ENCODE data around the gene PCBP1. TPM values are rescaled to one million over a fixed set of nuclear protein-coding genes. Genes with fewer than 3 reads are reported as not detected.

Gene PCBP1
- total RNA-seq, 1 donor from 2014 or later = 73.6 TPM

DNA sequence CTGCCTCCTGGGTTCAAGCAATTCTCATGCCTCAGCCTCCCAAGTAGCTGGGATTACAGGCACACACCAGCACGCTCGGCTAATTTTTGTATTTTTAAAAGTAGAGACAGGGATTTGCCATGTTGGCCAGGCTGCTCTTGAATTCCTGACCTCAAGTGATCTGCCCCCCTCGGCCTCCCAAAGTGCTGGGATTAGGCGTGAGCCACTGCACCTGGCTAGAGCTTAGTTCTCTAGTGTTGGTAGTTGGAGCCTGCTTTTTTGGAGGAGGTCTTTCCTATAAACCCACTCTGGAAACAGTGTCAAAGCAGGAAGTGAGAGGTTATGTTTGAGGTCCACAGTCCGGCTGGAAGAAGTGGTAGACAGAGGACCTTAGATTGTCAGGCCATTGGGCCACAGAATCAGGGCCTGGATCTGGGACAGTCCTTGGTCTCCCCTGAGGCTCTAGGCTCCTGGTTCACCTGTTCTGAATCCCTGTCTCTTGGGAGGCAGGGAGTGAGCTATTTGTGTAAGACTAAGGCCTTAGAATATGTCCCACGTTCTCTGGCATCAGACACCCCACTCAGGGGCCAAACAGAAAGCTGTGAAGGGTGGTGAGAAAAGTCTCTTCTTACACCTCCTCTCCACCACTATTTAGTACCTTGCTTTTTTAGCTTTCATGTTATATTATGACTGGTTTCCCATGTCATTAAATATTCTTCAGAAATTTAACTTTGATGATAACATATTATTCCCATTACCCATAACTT lies 34.5 kb downstream of the PCBP1 start:
- no peak overlapping the region for H3K4me3 ChIP-seq (ENCODE audit: low read depth, low read length)
- TF ChIP-seq, protein P1, sequence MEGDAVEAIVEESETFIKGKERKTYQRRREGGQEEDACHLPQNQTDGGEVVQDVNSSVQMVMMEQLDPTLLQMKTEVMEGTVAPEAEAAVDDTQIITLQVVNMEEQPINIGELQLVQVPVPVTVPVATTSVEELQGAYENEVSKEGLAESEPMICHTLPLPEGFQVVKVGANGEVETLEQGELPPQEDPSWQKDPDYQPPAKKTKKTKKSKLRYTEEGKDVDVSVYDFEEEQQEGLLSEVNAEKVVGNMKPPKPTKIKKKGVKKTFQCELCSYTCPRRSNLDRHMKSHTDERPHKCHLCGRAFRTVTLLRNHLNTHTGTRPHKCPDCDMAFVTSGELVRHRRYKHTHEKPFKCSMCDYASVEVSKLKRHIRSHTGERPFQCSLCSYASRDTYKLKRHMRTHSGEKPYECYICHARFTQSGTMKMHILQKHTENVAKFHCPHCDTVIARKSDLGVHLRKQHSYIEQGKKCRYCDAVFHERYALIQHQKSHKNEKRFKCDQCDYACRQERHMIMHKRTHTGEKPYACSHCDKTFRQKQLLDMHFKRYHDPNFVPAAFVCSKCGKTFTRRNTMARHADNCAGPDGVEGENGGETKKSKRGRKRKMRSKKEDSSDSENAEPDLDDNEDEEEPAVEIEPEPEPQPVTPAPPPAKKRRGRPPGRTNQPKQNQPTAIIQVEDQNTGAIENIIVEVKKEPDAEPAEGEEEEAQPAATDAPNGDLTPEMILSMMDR (conservative IDR thresholded peaks at IDR 0.05; ENCODE audit: low read depth, low read length) = no peak
- DNase-seq (ENCODE audit: low read depth) = no peak

GRCh38 chr2:70122470-70122869 lies 35.2 kb downstream of the PCBP1 start:
- no peak for DNase-seq (ENCODE audit: low read depth)
- TF ChIP-seq, protein P1 (conservative IDR thresholded peaks at IDR 0.05; ENCODE audit: low read depth, low read length) = no peak
- H3K4me3 ChIP-seq (ENCODE audit: low read depth, low read length) = no peak overlapping the region

DNA sequence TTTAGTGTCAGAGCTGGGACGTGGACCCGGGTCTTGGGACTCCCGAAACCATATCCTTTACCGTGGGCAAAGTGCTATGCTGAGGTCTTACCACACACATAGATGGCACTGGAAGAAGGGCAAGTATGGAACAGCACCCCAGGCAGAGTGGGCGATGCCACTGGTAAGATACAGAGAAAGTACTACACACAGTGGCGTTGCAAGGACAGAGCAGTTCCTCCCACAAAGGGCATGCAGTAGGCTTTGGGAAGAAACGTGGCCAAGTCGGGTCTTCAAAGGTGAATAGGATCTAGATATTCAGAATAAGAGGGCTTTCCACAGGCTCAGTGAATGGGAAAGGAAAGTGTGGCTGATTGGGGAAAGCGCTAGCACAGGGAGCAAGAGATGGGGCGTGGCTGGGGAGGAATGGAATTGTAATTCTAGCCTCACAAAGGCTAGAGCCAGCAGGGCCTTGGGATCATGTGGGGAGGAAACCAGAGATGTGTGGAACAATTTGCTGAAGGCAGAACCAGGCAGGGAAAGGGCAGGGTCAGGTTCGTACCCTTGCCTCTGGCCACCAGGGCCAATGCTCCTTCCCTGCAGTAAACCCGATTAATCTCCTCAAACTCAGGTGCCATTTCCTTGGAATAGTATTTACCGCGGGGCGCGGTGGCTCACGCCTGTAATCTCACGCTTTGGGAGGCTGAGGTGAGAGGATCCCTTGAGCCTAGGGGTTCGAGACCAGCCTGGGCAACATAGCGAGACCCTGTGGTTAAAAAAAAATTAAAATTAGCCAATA lies 36.0 kb downstream of the PCBP1 start:
- no peak for DNase-seq (ENCODE audit: low read depth)
- TF ChIP-seq, protein P1 (conservative IDR thresholded peaks at IDR 0.05; ENCODE audit: low read depth, low read length) = no peak
- H3K4me3 ChIP-seq (ENCODE audit: low read depth, low read length) = no peak overlapping the region

GRCh38 chr2:70123829-70124116 lies 36.5 kb downstream of the PCBP1 start:
- peak overlapping the region; percentile 50 for H3K4me3 ChIP-seq (ENCODE audit: low read depth, low read length)
- DNase-seq (ENCODE audit: low read depth) = no peak
- TF ChIP-seq, protein P1 (conservative IDR thresholded peaks at IDR 0.05; ENCODE audit: low read depth, low read length) = no peak

GRCh38 chr2:70124983-70125480 lies 37.8 kb downstream of the PCBP1 start:
- TF ChIP-seq, protein P1 (conservative IDR thresholded peaks at IDR 0.05; ENCODE audit: low read depth, low read length) = no peak
- DNase-seq (ENCODE audit: low read depth) = no peak
- H3K4me3 ChIP-seq (ENCODE audit: low read depth, low read length) = peak overlapping the region; percentile 50

- H3K4me3 ChIP-seq (ENCODE audit: low read depth, low read length) = peak overlapping the region; percentile 50
- DNase-seq (ENCODE audit: low read depth) = no peak
- TF ChIP-seq, protein P1 (conservative IDR thresholded peaks at IDR 0.05; ENCODE audit: low read depth, low read length) = no peak
Measured at GRCh38 chr2:70125498-70125898, 38.2 kb downstream of the PCBP1 start.

Measured in epithelial cell of proximal tubule (primary cell).